Naive thymus-derived CD4-positive, alpha-beta T cell (primary cell): ENCODE data around the gene MCTP2. TPM values are rescaled to one million over a fixed set of nuclear protein-coding genes. Genes with fewer than 3 reads are reported as not detected.

Source experiments
- ATAC-seq: fragments of 150-1000 bp; cut with Tn5 transposase; 2 replicates; pipeline ENCODE4 v1.10.0; 2021; ENCODE audit warnings: mild to moderate bottlenecking, moderate library complexity
- CTCF ChIA-PET: fragments of 350-600 bp; sonication (Branson Sonifier 250); formaldehyde crosslinking; loops from one replicate; lab custom pipeline; 2021; ENCODE audit warnings: antibody characterized with exemption; lab: Charles Lee
- POLR2A ChIA-PET: fragments of 350-600 bp; sonication (Branson Sonifier 250); formaldehyde crosslinking; loops from one replicate; lab custom pipeline; 2021; ENCODE audit warnings: antibody characterized with exemption, inconsistent platforms; lab: Charles Lee
- DNase-seq, 9 donors: peaks; one replicate each; pipeline versions ENCODE4 v3.0.0 to v3.0.0-alpha.2; 2020 to 2022; ENCODE audit warnings: mixed read lengths in 1 of 9
- H3K27ac ChIP-seq: one replicate; pipeline ENCODE4 v1.7.0; 2013; ENCODE audit warnings: mild to moderate bottlenecking, low read depth, low read length, moderate library complexity
- H3K27me3 ChIP-seq, 2 donors: one replicate each; pipeline ENCODE4 v1.7.0; 2013; ENCODE audit warnings: low read length in 2 of 2, mild to moderate bottlenecking in 2 of 2, moderate library complexity in 2 of 2; ENCODE audit not compliant: control insufficient read depth in 2 of 2, insufficient read depth in 2 of 2
- H3K36me3 ChIP-seq, 3 experiments: 1 replicate in 2 of 3; 2 replicates in 1 of 3; pipeline ENCODE4 v1.7.0; 2013; ENCODE audit warnings: low read length in 3 of 3, mild to moderate bottlenecking in 3 of 3, moderate library complexity in 1 of 3; ENCODE audit not compliant: insufficient read depth in 3 of 3, control insufficient read depth in 2 of 3
- H3K4me1 ChIP-seq, 2 donors: one replicate each; pipeline ENCODE4 v1.7.0; 2013; ENCODE audit warnings: low read length in 2 of 2, mild to moderate bottlenecking in 2 of 2, moderate library complexity in 1 of 2; ENCODE audit not compliant: control insufficient read depth in 2 of 2, insufficient read depth in 2 of 2
- H3K4me3 ChIP-seq: 2 replicates; pipeline ENCODE4 v1.7.0; 2013; ENCODE audit warnings: mild to moderate bottlenecking, low read length
- H3K9me3 ChIP-seq, 3 experiments: 1 replicate in 2 of 3; 2 replicates in 1 of 3; pipeline ENCODE4 v1.7.0; 2013; ENCODE audit warnings: low read length in 3 of 3; ENCODE audit not compliant: control insufficient read depth in 2 of 3
- H3K27ac Mint-ChIP-seq, 9 donors: one replicate each; pipeline ENCODE4 v1.8.0; 2020 to 2022; ENCODE audit warnings: mixed read lengths in 9 of 9, mild to moderate bottlenecking in 8 of 9, moderate library complexity in 5 of 9, inconsistent platforms in 2 of 9
- H3K27me3 Mint-ChIP-seq, 5 donors: one replicate each; pipeline ENCODE4 v1.8.0; 2021 to 2022; ENCODE audit warnings: mixed read lengths in 5 of 5, mild to moderate bottlenecking in 1 of 5
- H3K36me3 Mint-ChIP-seq, 5 donors: one replicate each; pipeline ENCODE4 v1.8.0; 2020 to 2022; ENCODE audit warnings: mixed read lengths in 5 of 5, mild to moderate bottlenecking in 3 of 5, inconsistent platforms in 1 of 5
- H3K4me1 Mint-ChIP-seq, 7 donors: one replicate each; pipeline ENCODE4 v1.8.0; 2020 to 2022; ENCODE audit warnings: mixed read lengths in 7 of 7, mild to moderate bottlenecking in 3 of 7, inconsistent platforms in 1 of 7
- H3K4me3 Mint-ChIP-seq, 10 donors: one replicate each; pipeline ENCODE4 v1.8.0; 2020 to 2022; ENCODE audit warnings: mild to moderate bottlenecking in 10 of 10, mixed read lengths in 10 of 10, moderate library complexity in 6 of 10, inconsistent platforms in 2 of 10
- H3K9me3 Mint-ChIP-seq, 11 donors: one replicate each; pipeline ENCODE4 v1.8.0; 2020 to 2022; ENCODE audit warnings: mixed read lengths in 11 of 11, mild to moderate bottlenecking in 4 of 11, inconsistent platforms in 1 of 11, moderate library complexity in 1 of 11
- intact Hi-C, 2 donors: fragments of 100-400 bp; cut with micrococcal nuclease; formaldehyde crosslinking; loops; one replicate each; pipeline ENCODE4 v1.15.1; 2023
- polyA plus RNA-seq, 2 donors: library from polyadenylated mRNA; unstranded; fragments of 300-500 nt; fragmentation: Illumina TruSeq; gene quantifications; one replicate each; pipeline ENCODE4 v1.2.3, GENCODE V29; 2021
- total RNA-seq, 6 experiments: library from RNA in 5 of 6; stranded (reverse) in 5 of 6; gene quantifications; 1 replicate in 5 of 6; 2 replicates in 1 of 6; pipeline ENCODE4 v1.2.3 and lab custom pipeline; 2021 to 2026

Gene MCTP2
- total and polyA plus RNA-seq, 7 experiments from 2014 or later: 1.9 to 44.5 (median 17.0) TPM

DNA sequence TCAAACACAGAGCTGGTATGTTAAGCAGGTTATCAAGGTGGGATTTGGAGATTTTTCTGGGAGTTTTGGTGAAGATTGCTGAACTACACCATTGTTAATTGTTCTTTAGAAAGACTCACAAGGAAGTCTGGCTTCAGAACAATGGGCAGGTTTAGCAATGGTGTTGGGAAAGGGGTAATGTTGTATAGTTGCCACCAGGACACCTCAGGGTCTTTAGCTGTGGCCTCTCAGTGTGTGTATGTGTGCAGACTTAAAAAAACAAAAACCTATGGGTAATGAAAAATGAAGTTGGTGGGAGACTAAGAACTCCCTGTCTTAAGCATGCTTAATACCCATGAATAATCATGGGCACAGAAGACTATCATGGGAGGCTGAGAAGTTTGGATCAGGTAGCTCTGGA lies 91.7 kb downstream of the MCTP2 start:
- H3K36me3 Mint-ChIP-seq: peaks cover 3 to 26% (median 9%) of the 10 kb centered on the region in 5 donors

DNA sequence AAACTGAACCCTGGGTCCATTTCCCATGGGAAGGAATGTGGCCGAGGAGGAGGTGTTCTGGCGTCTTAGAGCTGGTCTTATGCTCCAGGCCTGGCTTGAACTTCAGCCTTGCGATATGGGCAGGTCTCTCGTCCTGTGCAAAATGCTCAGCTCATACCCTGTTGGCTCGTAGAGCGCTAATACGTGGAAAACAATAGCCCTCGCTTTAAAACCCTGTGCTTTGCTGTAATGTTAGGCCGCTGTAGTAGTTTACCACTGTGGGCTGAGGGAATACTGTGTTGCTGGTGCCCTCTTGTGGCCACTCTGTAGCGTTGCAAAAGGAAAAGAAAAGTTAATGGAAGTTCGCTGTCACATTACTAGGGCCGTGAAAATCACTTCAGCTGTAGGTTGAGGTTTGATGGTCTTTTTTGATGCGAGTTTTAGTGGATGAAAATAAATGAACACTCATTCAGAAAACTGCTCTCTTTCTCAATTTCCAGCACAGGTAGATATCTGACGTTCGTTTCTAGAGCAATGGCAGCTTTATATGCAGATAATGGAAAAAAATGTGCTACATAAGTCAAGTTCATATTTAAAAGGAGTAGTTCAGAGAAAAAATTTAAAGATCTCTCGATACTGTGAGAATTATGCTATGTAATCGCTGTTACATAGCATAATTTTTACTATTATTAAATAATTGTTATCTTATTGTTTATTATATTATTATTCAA lies 92.9 kb downstream of the MCTP2 start:
- Mint-ChIP-seq H3K4me3 (peak overlapping the region in 3 of 10 donors; percentile 15 to 45 (median 29)), H3K27ac (peak overlapping the region in 1 of 9 donors; percentile 16), H3K9me3 (no peaks in the 10 kb centered on the region), H3K27me3 (no peaks in the 10 kb centered on the region), H3K4me1 (peaks cover 0 to 25% (median 4%) of the 10 kb centered on the region in 7 donors), H3K36me3 (peaks cover 0 to 21% (median 6%) of the 10 kb centered on the region in 5 donors)
- H3K27me3 ChIP-seq: no peaks in the 10 kb centered on the region
- ATAC-seq (peak; percentile 98), DNase-seq (peak; percentile 9 to 60 (median 44))
- peaks cover 0 to 3% (median 0%) of the 10 kb centered on the region in 3 experiments for H3K36me3 ChIP-seq
- peaks cover 0 to 8% of the 10 kb centered on the region in 2 donors for H3K4me1 ChIP-seq
- H3K9me3 ChIP-seq: no peaks in the 10 kb centered on the region
- no peak overlapping the region for H3K27ac ChIP-seq
- intact Hi-C loops: loop anchor here (1.0 to 5.0 kb wide), 7 partner anchors 17 to 1294 kb away; partner anchors contain the start of gene MCTP2 (in 2 of the 2)
- H3K4me3 ChIP-seq: no peak overlapping the region
- ChIA-PET CTCF (interaction anchor here (0.8 to 5.7 kb wide), 7 partner anchors 8 to 161 kb away, joined by 3 to 78 read pairs (median 7); no protein-coding TSS in a partner anchor), POLR2A (interaction anchor here (1.1 kb wide), 1 partner anchor 161 kb away, joined by 3 read pairs; no protein-coding TSS in a partner anchor)

More for the DNA sequence above, 91.7 kb downstream of the MCTP2 start:
- H3K4me1 Mint-ChIP-seq: peaks cover 0 to 28% (median 4%) of the 10 kb centered on the region in 7 donors
- H3K9me3 ChIP-seq: no peaks in the 10 kb centered on the region
- H3K27me3 ChIP-seq: no peaks in the 10 kb centered on the region
- no peak overlapping the region for H3K27ac ChIP-seq
- no peak for DNase-seq
- no peak overlapping the region for H3K4me3 Mint-ChIP-seq
- POLR2A ChIA-PET: no interaction called here
- H3K27me3 Mint-ChIP-seq: no peaks in the 10 kb centered on the region
- intact Hi-C loops: loop anchor here in 1 of 2 donors (5.0 kb wide), 1 partner anchor 36 kb away; no protein-coding TSS in a partner anchor
- H3K4me1 ChIP-seq: peaks cover 0 to 8% of the 10 kb centered on the region in 2 donors
- H3K27ac Mint-ChIP-seq: peak overlapping the region in 1 of 9 donors; percentile 47
- no peaks in the 10 kb centered on the region for H3K9me3 Mint-ChIP-seq
- no peak overlapping the region for H3K4me3 ChIP-seq
- no peak for ATAC-seq
- CTCF ChIA-PET: interaction anchor here (1.2 to 5.7 kb wide), 6 partner anchors 9 to 159 kb away, joined by 4 to 78 read pairs (median 8); no protein-coding TSS in a partner anchor
- H3K36me3 ChIP-seq: peaks cover 0 to 4% (median 0%) of the 10 kb centered on the region in 3 experiments

DNA sequence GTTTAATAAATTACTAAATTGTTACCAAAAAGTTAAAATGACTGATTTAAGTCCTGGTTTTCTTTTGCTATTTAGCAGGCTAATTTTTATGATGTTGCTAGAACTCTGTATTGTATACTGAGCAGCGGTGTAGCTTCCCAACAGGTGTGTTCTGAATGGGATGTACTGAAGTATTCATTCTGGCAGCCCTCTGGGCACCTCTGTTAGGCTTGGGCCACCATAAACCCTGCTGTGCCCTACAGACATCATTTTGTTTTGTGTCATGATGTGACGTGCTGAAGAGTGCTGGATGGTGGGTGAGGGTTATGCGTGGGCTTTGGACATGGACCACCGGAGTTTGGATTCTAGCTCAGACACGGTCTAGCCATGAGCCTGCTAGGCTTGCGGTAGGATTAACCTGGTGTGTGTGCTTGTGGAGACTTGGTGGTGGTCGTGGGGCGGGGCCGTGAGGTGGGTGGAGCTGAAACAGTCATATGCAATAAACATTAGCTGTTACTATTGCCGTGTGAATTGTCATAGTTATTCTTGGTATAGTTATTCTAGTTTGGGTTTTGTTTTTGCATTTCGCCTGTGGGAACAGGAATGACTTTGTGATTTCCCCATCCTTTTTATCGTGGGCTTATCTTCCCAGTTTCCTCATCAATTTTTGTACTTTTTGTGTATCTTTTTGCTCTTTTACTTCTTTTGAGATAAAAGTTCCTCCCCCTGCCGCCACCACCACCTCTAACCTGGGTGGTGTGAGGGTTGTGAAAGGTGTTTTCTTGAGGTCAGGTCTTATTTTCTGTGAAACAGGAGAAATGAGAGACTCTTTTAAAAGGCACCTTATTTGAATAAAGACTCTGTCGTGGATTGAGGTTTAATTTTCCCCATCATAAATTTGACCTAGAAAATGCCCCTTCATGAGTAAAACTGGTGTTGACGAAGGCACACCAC lies 93.7 kb downstream of the MCTP2 start:
- no peaks in the 10 kb centered on the region for H3K36me3 ChIP-seq

DNA sequence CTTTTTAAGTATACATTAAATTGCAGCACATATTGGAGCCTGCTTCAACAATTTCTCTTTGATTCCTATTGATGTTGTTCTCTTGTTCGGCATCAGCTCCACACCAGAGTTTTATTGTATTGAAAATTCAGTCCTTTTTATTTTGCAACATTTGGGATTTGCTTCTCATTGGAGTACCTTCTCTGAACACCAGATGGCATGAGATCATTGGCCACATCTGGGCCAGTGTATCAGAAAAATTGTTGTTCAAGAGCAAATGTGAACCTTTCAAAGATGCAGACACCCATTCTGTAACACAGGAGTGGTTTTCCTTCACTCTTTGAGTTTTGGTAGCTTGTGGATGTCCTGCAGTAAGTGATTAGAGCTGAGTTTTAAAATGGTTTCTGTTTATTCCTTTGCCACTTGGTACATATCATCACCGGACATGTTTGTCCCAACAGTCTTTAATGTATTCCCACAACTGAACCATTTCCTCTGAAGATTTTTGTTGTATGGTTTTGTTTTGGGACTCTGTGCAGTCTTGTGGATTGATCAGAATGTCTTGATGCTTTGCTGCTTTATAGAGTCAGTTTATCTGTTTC lies 96.1 kb downstream of the MCTP2 start:
- Histone ChIP-seq H3K27me3 (no peaks in the 10 kb centered on the region), H3K4me1 (peaks cover 0 to 8% of the 10 kb centered on the region in 2 donors), H3K36me3 (no peaks in the 10 kb centered on the region), H3K27ac (no peak overlapping the region), H3K9me3 (no peaks in the 10 kb centered on the region), H3K4me3 (no peak overlapping the region)
- intact Hi-C loops: loop anchor here in 1 of 2 donors (5.0 kb wide), 1 partner anchor 250 kb away; no protein-coding TSS in a partner anchor
- no peak overlapping the region for H3K27ac Mint-ChIP-seq
- H3K27me3 Mint-ChIP-seq: no peaks in the 10 kb centered on the region
- DNase-seq: no peak
- H3K4me3 Mint-ChIP-seq: no peak overlapping the region
- ChIA-PET POLR2A (no interaction called here), CTCF (interaction anchor here (0.6 to 0.7 kb wide), 2 partner anchors 164 to 1297 kb away, joined by 3 read pairs; no protein-coding TSS in a partner anchor)
- peaks cover 0 to 19% (median 16%) of the 10 kb centered on the region in 5 donors for H3K36me3 Mint-ChIP-seq
- ATAC-seq: no peak
- peaks cover 0 to 23% (median 4%) of the 10 kb centered on the region in 7 donors for H3K4me1 Mint-ChIP-seq
- no peaks in the 10 kb centered on the region for H3K9me3 Mint-ChIP-seq

More for the DNA sequence above, 93.7 kb downstream of the MCTP2 start:
- peaks cover 0 to 23% (median 11%) of the 10 kb centered on the region in 5 donors for H3K36me3 Mint-ChIP-seq
- peaks cover 0 to 25% (median 4%) of the 10 kb centered on the region in 7 donors for H3K4me1 Mint-ChIP-seq
- intact Hi-C loops: loop anchor here (1.0 to 5.0 kb wide), 8 partner anchors 18 to 1295 kb away; partner anchors contain the start of gene MCTP2 (in 2 of the 2)
- no peaks in the 10 kb centered on the region for H3K9me3 Mint-ChIP-seq
- Histone ChIP-seq H3K27ac (no peak overlapping the region), H3K9me3 (no peaks in the 10 kb centered on the region), H3K27me3 (no peaks in the 10 kb centered on the region), H3K4me3 (no peak overlapping the region), H3K4me1 (peaks cover 0 to 8% of the 10 kb centered on the region in 2 donors)
- ChIA-PET CTCF (interaction anchor here (0.8 to 5.7 kb wide), 6 partner anchors 7 to 162 kb away, joined by 3 to 78 read pairs (median 8); no protein-coding TSS in a partner anchor), POLR2A (no interaction called here)
- H3K4me3 Mint-ChIP-seq: no peak overlapping the region
- ATAC-seq: no peak
- DNase-seq: no peak
- H3K27me3 Mint-ChIP-seq: no peaks in the 10 kb centered on the region
- H3K27ac Mint-ChIP-seq: no peak overlapping the region

DNA sequence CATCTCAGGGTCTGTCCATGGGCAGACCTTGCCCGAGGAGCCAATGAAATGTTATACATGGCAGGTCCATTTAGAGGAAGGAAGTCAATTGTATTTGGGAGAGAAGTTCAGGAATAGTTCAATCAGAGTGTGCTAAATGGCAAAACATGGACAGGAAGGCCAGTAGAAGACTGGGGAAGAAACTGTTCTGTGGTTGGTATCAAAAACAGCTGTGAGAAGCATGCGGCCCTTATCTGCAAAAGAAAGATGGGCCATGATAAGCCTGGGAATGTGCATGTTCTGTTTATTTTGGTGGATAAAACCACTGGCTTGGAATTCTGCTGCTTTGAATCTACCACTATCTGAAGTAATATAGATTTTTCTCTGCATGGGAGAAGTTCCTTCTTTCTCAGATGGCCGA lies 100.4 kb downstream of the MCTP2 start:
- H3K27me3 Mint-ChIP-seq: no peaks in the 10 kb centered on the region
- ATAC-seq: no peak
- ChIA-PET POLR2A (no interaction called here), CTCF (interaction anchor here (1.0 to 2.2 kb wide), 2 partner anchors 8 to 10 kb away, joined by 3 to 10 read pairs; no protein-coding TSS in a partner anchor)
- Histone ChIP-seq H3K27ac (no peak overlapping the region), H3K36me3 (peaks cover 0 to 2% (median 0%) of the 10 kb centered on the region in 3 experiments), H3K9me3 (no peaks in the 10 kb centered on the region), H3K4me3 (no peak overlapping the region), H3K4me1 (no peaks in the 10 kb centered on the region), H3K27me3 (no peaks in the 10 kb centered on the region)
- peaks cover 0 to 25% (median 16%) of the 10 kb centered on the region in 5 donors for H3K36me3 Mint-ChIP-seq
- intact Hi-C loops: no loop called here
- H3K27ac Mint-ChIP-seq: no peak overlapping the region
- H3K4me3 Mint-ChIP-seq: no peak overlapping the region
- no peak for DNase-seq
- H3K9me3 Mint-ChIP-seq: no peaks in the 10 kb centered on the region
- H3K4me1 Mint-ChIP-seq: peaks cover 0 to 12% (median 0%) of the 10 kb centered on the region in 7 donors
